Natural killer cell (primary cell): ENCODE measurements around the gene NCOR1. TPM values are rescaled to one million over a fixed set of nuclear protein-coding genes. Genes with fewer than 3 reads are reported as not detected.

Experiments used
- ATAC-seq, 3 donors: fragments of 150-1000 bp in 2 of 3; fragments of 200-7000 bp in 1 of 3; cut with Tn5 transposase; 1 replicate in 1 of 3; 2 replicates in 2 of 3; pipeline ENCODE4 v1.10.0; 2021; ENCODE audit warnings: mild to moderate bottlenecking in 2 of 3, moderate library complexity in 2 of 3
- DNase-seq, 2 donors: peaks; one replicate each; pipeline versions ENCODE4 v3.0.0 to v3.0.0-alpha.2; 2013 to 2021; ENCODE audit warnings: mixed read lengths in 1 of 2
- H3K27ac ChIP-seq: one replicate; pipeline ENCODE4 v1.5.1; 2013; ENCODE audit warnings: mild to moderate bottlenecking, low read length
- H3K27me3 ChIP-seq: one replicate; pipeline ENCODE4 v1.6.1; 2013; ENCODE audit warnings: low read length; ENCODE audit not compliant: control insufficient read depth, insufficient read depth
- H3K36me3 ChIP-seq: one replicate; pipeline ENCODE4 v1.6.1; 2013; ENCODE audit warnings: low read length; ENCODE audit not compliant: control insufficient read depth, insufficient read depth
- H3K4me1 ChIP-seq: one replicate; pipeline ENCODE4 v1.6.1; 2013; ENCODE audit warnings: low read length; ENCODE audit not compliant: control insufficient read depth, insufficient read depth
- H3K4me3 ChIP-seq: one replicate; pipeline ENCODE4 v1.5.1; 2013; ENCODE audit warnings: low read length
- H3K9me3 ChIP-seq: one replicate; pipeline ENCODE4 v1.6.1; 2013; ENCODE audit warnings: low read length; ENCODE audit not compliant: control insufficient read depth, insufficient read depth
- H3K27ac Mint-ChIP-seq, 2 donors: one replicate each; pipeline ENCODE4 v1.8.0; 2022; ENCODE audit warnings: mild to moderate bottlenecking in 2 of 2, mixed read lengths in 2 of 2, moderate library complexity in 1 of 2
- H3K27me3 Mint-ChIP-seq, 2 donors: one replicate each; pipeline ENCODE4 v1.8.0; 2022; ENCODE audit warnings: low read depth in 2 of 2, mixed read lengths in 2 of 2
- H3K36me3 Mint-ChIP-seq: one replicate; pipeline ENCODE4 v1.8.0; 2022; ENCODE audit warnings: mixed read lengths
- H3K4me1 Mint-ChIP-seq, 2 donors: one replicate each; pipeline ENCODE4 v1.8.0; 2022; ENCODE audit warnings: mixed read lengths in 2 of 2
- H3K4me3 Mint-ChIP-seq: one replicate; pipeline ENCODE4 v1.8.0; 2022; ENCODE audit warnings: mild to moderate bottlenecking, moderate library complexity, mixed read lengths
- H3K9me3 Mint-ChIP-seq, 2 donors: one replicate each; pipeline ENCODE4 v1.8.0; 2022; ENCODE audit warnings: mixed read lengths in 2 of 2
- WGBS: methylation state at CpG from one replicate; pipeline ENCODE4 v1.1.7; 2013; ENCODE audit warnings: missing lambda C conversion rate; ENCODE audit not compliant: insufficient coverage; 5-methylcytosine and 5-hydroxymethylcytosine counted together
- intact Hi-C: fragments of 100-400 bp; cut with micrococcal nuclease; formaldehyde crosslinking; loops from one replicate; pipeline ENCODE4 v1.14.2; 2022
- total RNA-seq, 4 donors: library from RNA; stranded (reverse); fragments of 120-200 nt in 1 of 4; gene quantifications; one replicate each; pipeline versions ENCODE4 v1.2.3 to v1.2.4, GENCODE V29; 2013 to 2022
- TF ChIP-seq, protein P1 (sequence below): fragments of 200-600 bp; IDR thresholded peaks from one replicate; pipeline ENCODE4 v1.8.0; 2022; ENCODE audit warnings: antibody characterized with exemption

Gene NCOR1
- total RNA-seq, 3 donors from 2014 or later (not counting 1 experiment from before 2014, with no cell fraction given): 195 to 238 (median 238) TPM

GRCh38 chr17:16215002-16215272 lies 397 bp downstream of the NCOR1 start:
- Histone ChIP-seq H3K36me3 (no peaks in the 10 kb centered on the region), H3K4me1 (peaks cover 30% of the 10 kb centered on the region), H3K9me3 (no peaks in the 10 kb centered on the region), H3K27ac (peak overlapping the region; percentile 57), H3K27me3 (no peaks in the 10 kb centered on the region), H3K4me3 (peak overlapping the region; percentile 44)
- intact Hi-C loops: loop anchor here (1.0 to 5.0 kb wide), 2 partner anchors 52 to 71 kb away; no protein-coding TSS in a partner anchor
- peak overlapping the region; percentile 88 for H3K4me3 Mint-ChIP-seq
- no peaks in the 10 kb centered on the region for H3K36me3 Mint-ChIP-seq
- peak; percentile 35 to 58 (median 44) for ATAC-seq
- H3K27ac Mint-ChIP-seq: peak overlapping the region; percentile 90 to 95
- no peaks in the 10 kb centered on the region for H3K27me3 Mint-ChIP-seq
- TF ChIP-seq, protein P1, sequence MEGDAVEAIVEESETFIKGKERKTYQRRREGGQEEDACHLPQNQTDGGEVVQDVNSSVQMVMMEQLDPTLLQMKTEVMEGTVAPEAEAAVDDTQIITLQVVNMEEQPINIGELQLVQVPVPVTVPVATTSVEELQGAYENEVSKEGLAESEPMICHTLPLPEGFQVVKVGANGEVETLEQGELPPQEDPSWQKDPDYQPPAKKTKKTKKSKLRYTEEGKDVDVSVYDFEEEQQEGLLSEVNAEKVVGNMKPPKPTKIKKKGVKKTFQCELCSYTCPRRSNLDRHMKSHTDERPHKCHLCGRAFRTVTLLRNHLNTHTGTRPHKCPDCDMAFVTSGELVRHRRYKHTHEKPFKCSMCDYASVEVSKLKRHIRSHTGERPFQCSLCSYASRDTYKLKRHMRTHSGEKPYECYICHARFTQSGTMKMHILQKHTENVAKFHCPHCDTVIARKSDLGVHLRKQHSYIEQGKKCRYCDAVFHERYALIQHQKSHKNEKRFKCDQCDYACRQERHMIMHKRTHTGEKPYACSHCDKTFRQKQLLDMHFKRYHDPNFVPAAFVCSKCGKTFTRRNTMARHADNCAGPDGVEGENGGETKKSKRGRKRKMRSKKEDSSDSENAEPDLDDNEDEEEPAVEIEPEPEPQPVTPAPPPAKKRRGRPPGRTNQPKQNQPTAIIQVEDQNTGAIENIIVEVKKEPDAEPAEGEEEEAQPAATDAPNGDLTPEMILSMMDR: no peak
- no peak for DNase-seq
- H3K4me1 Mint-ChIP-seq: peaks cover 37 to 38% of the 10 kb centered on the region in 2 donors
- no peaks in the 10 kb centered on the region for H3K9me3 Mint-ChIP-seq
- WGBS: under 1% methylated on average over 27 of the region's 27 CpGs

DNA sequence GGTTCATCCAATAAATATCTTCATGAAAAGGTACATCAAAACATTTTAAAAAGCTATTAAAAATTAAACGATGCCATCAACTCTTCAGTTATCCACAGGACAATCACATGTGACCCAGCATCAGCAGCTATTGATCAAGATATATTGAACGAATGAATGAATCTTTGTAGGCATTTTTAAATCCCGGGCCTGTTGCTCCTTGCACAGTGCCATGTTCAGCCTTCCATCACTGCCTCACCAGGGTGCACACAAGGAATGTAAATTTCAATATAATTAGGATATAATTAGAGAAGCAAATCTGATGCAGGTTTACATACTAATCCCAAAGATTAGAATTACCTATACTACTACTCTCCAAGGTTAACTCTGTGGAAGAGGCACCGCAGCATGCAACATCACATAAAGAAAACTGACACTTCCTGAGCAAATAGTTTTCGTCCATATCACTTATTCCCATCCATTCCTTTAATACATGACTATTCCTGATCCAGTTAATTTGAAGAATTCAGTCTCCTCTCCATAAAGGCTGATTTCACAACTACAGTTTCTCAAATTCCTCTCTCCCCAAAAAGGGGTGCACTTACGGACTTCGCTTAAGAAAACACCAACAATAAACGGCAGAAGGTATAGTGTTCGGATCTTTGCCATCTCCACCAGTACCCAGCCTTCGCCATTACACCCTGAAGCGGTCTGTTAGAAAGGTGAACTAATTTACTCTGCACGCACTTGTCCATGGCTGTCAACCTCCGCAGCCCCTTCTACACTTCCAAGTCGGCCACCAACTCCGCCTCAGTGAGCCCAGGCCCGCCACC lies 938 bp downstream of the NCOR1 start:
- peak overlapping the region; percentile 57 for H3K27ac ChIP-seq
- intact Hi-C loops: loop anchor here (1.0 to 5.0 kb wide), 2 partner anchors 53 to 72 kb away; no protein-coding TSS in a partner anchor
- DNase-seq (peak in 1 of 2 donors; percentile 48), ATAC-seq (no peak)
- peaks cover 30% of the 10 kb centered on the region for H3K4me1 ChIP-seq
- no peaks in the 10 kb centered on the region for H3K27me3 ChIP-seq
- Mint-ChIP-seq H3K27me3 (no peaks in the 10 kb centered on the region), H3K9me3 (no peaks in the 10 kb centered on the region), H3K27ac (peak overlapping the region; percentile 90 to 95), H3K4me3 (peak overlapping the region; percentile 88), H3K4me1 (peaks cover 37 to 38% of the 10 kb centered on the region in 2 donors), H3K36me3 (no peaks in the 10 kb centered on the region)
- 7% methylated on average over 15 of the region's 16 CpGs for WGBS
- TF ChIP-seq, protein P1: no peak
- peak overlapping the region; percentile 44 for H3K4me3 ChIP-seq
- H3K9me3 ChIP-seq: no peaks in the 10 kb centered on the region
- H3K36me3 ChIP-seq: no peaks in the 10 kb centered on the region

DNA sequence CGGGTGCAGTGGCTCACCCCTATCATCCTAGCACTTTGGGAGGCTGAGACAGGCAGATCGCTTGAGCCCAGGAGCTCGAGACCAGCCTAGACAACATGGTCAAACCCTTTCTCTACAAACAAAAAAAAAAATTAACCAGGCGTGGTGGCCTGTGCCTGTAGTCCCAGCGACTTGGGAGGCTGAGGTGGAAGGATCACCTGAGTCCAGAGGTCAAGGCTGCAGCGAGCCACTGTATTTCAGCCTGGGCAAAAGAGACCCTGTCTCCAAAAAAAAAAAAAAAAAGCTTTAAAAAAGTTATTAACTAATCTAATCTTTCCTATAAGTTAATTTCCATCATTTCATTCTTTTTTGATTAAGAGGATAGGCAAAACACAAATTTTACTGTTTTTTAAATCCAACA lies 2.5 kb downstream of the NCOR1 start:
- Histone ChIP-seq H3K9me3 (no peaks in the 10 kb centered on the region), H3K36me3 (no peaks in the 10 kb centered on the region), H3K4me3 (no peak overlapping the region), H3K4me1 (peaks cover 30% of the 10 kb centered on the region), H3K27me3 (no peaks in the 10 kb centered on the region), H3K27ac (no peak overlapping the region)
- Mint-ChIP-seq H3K4me3 (peak overlapping the region; percentile 88), H3K36me3 (no peaks in the 10 kb centered on the region), H3K9me3 (no peaks in the 10 kb centered on the region), H3K4me1 (peaks cover 39 to 41% of the 10 kb centered on the region in 2 donors), H3K27me3 (no peaks in the 10 kb centered on the region), H3K27ac (peak overlapping the region; percentile 90 to 95)
- 83% methylated on average over 6 of the region's 6 CpGs for WGBS
- DNase-seq (no peak), ATAC-seq (no peak)
- TF ChIP-seq, protein P1: no peak
- intact Hi-C loops: no loop called here
